OCI-LY1 (cell line): ENCODE data around the gene SERPINA1.

ENCODE experiments used
- EZH2 ChIP-seq: fragments of 200-600 bp; sonication (generic), shearing (Covaris generic); IDR thresholded peaks from 2 replicates; pipeline ENCODE4 v1.8.0; 2017; ENCODE audit warnings: borderline replicate concordance, mixed run types, mild to moderate bottlenecking, antibody characterized with exemption, low read length, moderate library complexity, mixed read lengths
- TF ChIP-seq, protein P1 (sequence below): fragments of 200-600 bp; sonication (generic), shearing (Covaris generic); IDR thresholded peaks from 2 replicates; pipeline ENCODE4 v1.5.1; 2017; ENCODE audit warnings: mild to moderate bottlenecking, antibody characterized with exemption, low read length, moderate library complexity, mixed read lengths

- TF ChIP-seq, protein P1, sequence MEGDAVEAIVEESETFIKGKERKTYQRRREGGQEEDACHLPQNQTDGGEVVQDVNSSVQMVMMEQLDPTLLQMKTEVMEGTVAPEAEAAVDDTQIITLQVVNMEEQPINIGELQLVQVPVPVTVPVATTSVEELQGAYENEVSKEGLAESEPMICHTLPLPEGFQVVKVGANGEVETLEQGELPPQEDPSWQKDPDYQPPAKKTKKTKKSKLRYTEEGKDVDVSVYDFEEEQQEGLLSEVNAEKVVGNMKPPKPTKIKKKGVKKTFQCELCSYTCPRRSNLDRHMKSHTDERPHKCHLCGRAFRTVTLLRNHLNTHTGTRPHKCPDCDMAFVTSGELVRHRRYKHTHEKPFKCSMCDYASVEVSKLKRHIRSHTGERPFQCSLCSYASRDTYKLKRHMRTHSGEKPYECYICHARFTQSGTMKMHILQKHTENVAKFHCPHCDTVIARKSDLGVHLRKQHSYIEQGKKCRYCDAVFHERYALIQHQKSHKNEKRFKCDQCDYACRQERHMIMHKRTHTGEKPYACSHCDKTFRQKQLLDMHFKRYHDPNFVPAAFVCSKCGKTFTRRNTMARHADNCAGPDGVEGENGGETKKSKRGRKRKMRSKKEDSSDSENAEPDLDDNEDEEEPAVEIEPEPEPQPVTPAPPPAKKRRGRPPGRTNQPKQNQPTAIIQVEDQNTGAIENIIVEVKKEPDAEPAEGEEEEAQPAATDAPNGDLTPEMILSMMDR: no peak
- TF ChIP-seq EZH2: no peak
Observed at GRCh38 chr14:94406910-94407309, 18.5 kb upstream of the SERPINA1 start.
